ENCODE data around the gene C1orf141. TPM values are rescaled to one million over a fixed set of nuclear protein-coding genes. Genes with fewer than 3 reads are reported as not detected.

Gene C1orf141
- total RNA-seq, 4 donors from 2014 or later = not detected

DNA sequence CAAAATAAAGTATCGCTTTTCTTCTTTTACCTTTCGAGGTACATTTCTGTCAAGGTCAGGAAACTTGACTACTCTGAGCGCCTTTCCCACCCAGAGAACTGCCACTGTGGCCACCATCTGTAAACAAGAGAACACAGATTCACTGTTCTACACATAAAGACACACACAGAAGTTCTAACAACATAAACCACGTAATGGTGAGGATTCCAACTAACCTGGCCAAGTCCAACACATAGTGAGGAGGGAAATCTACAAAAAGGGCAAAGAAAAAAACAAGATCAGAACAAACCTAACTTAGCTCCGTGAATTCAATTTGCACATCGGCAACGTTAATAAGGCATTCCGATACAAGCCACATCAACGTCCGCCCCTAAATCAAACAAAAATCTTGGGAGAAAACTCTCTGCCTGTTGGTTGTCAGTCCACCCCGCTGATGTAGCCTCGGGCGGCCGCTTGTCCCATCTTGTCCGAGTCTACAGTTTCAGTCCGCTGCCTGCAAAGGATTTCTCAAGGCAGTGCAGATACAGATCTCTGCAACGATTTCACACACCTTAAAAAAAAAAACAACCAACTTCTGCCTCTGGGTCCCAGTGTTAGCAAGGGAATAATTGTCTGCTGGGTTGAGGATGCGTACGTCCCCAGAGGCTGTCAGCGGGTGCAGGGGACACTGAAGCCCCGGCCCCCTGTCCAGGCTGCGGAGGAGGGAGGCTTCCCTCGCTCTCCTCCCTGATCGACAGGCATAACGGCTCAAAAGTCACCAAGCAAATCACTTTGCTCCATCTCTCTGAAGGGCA, 81.8 kb downstream of the C1orf141 start:
- peak overlapping the region; percentile 62 to 79 for H3K4me3 ChIP-seq
- H3K27me3 ChIP-seq = no peaks in the 10 kb centered on the region
- H3K9me3 ChIP-seq = no peaks in the 10 kb centered on the region
- peaks cover 0 to 25% of the 10 kb centered on the region in 2 donors for H3K36me3 ChIP-seq
- WGBS, 2 donors (ENCODE audit: low coverage in 1 of 2) = 5% methylated on average over 8 to 17 of the region's 25 CpGs
- TF ChIP-seq EP300 (IDR thresholded peaks at IDR 0.05) = no peak
- TF ChIP-seq, protein P1, sequence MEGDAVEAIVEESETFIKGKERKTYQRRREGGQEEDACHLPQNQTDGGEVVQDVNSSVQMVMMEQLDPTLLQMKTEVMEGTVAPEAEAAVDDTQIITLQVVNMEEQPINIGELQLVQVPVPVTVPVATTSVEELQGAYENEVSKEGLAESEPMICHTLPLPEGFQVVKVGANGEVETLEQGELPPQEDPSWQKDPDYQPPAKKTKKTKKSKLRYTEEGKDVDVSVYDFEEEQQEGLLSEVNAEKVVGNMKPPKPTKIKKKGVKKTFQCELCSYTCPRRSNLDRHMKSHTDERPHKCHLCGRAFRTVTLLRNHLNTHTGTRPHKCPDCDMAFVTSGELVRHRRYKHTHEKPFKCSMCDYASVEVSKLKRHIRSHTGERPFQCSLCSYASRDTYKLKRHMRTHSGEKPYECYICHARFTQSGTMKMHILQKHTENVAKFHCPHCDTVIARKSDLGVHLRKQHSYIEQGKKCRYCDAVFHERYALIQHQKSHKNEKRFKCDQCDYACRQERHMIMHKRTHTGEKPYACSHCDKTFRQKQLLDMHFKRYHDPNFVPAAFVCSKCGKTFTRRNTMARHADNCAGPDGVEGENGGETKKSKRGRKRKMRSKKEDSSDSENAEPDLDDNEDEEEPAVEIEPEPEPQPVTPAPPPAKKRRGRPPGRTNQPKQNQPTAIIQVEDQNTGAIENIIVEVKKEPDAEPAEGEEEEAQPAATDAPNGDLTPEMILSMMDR (IDR thresholded peaks at IDR 0.05) = no peak
- peak overlapping the region; percentile 84 to 96 (median 94) for H3K27ac ChIP-seq
- ATAC-seq = peak; percentile 10
- peaks cover 0 to 37% (median 14%) of the 10 kb centered on the region in 3 donors for H3K4me1 ChIP-seq

DNA sequence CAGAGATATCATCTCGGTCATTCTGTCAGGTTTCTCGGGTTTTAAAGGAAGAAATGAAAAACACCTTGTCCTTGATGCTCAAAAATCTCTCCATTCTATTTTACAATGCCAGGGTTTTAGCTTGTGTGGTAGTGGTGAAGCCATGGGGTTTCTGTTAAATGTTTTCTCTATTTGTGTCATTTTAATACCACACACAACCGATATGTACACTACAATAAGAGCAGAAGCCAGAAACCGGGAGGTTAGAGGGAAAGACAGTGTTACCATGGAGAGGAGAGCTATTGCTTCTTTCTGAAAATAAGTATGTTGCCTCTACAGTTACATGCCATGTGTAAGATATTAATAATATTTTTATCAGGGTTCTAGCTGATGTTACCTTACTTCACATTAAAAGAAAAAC, 83.6 kb downstream of the C1orf141 start:
- Histone ChIP-seq H3K9me3 (no peaks in the 10 kb centered on the region), H3K27ac (peak overlapping the region in 1 of 4 donors; percentile 0), H3K36me3 (peaks cover 0 to 43% of the 10 kb centered on the region in 2 donors), H3K4me1 (peaks cover 0 to 37% (median 14%) of the 10 kb centered on the region in 3 donors), H3K27me3 (no peaks in the 10 kb centered on the region), H3K4me3 (no peak overlapping the region)
- 35 to 66% methylated on average over 4 of the region's 4 CpGs for WGBS, 2 donors (ENCODE audit: low coverage in 1 of 2)
- no peak for ATAC-seq
- TF ChIP-seq, protein P1 (IDR thresholded peaks at IDR 0.05) = no peak
- TF ChIP-seq POLR2A (IDR thresholded peaks at IDR 0.05) (no peak), POLR2AphosphoS5 (IDR thresholded peaks at IDR 0.05) (no peak), EP300 (IDR thresholded peaks at IDR 0.05) (no peak)

DNA sequence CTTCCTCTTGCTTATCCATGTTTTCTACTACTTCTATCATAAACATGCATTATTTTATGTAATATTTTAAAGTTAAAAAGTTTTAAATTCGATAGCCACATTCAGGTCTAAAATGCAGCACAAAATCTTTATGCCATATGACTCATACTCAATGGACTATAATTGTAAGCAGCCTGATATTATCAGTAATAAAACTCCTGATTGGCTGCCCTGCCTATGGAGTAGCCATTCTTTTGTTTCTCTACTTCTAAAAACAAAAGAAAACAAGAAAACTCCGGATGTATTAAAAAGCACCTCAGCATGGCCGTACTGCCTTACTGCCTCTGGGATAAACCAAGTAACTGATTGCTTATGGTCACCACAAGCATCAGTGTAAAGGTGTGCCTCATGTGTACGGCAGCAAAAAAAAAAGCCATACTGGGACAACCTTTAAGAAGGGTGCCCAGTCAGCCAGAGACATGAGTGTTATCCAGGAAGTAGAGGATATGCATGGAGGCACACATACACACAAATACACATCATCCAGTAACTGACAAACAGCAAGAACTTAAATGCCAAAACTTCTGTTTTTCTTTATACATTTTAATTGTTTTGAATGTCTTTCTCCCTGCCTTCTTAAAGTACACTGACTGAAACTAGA, 90.0 kb downstream of the C1orf141 start:
- no peak for TF ChIP-seq POLR2A (IDR thresholded peaks at IDR 0.05)
- TF ChIP-seq, protein P1 (IDR thresholded peaks at IDR 0.05) = no peak
- TF ChIP-seq POLR2AphosphoS5 (IDR thresholded peaks at IDR 0.05) = no peak
- TF ChIP-seq EP300 (IDR thresholded peaks at IDR 0.05) = no peak

DNA sequence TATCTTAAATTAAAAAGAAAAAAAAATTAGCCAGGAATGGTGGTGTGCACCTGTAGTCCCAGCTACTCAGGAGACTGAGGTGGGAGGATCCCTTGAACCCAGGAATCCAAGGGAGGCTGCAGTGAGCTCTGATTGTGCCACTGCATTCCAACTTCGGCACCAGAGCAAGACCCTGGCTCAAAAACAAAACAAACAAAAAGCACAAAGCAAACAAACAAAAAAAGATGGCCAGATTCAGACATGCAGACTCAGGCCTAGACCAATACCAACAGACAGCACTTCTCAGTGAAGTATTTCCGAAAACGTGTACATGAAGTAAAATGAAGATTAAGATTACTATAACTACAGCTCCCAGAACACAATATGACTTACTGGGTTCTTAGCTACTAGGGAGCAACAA, 91.4 kb downstream of the C1orf141 start:
- H3K36me3 ChIP-seq = peaks cover 0 to 96% of the 10 kb centered on the region in 2 donors
- no peaks in the 10 kb centered on the region for H3K9me3 ChIP-seq
- H3K27ac ChIP-seq = no peak overlapping the region
- H3K4me1 ChIP-seq = peaks cover 0 to 24% (median 4%) of the 10 kb centered on the region in 3 donors
- ATAC-seq = no peak
- WGBS, 2 donors (ENCODE audit: low coverage in 1 of 2) = 65 to 89% methylated on average over 2 to 3 of the region's 3 CpGs
- TF ChIP-seq EP300 (IDR thresholded peaks at IDR 0.05) (no peak), POLR2AphosphoS5 (IDR thresholded peaks at IDR 0.05) (no peak), POLR2A (IDR thresholded peaks at IDR 0.05) (no peak)
- TF ChIP-seq, protein P1 (IDR thresholded peaks at IDR 0.05) = no peak
- no peak overlapping the region for H3K4me3 ChIP-seq
- no peaks in the 10 kb centered on the region for H3K27me3 ChIP-seq

More for the DNA sequence above, 90.0 kb downstream of the C1orf141 start:
- no peak overlapping the region for H3K27ac ChIP-seq
- no peak for ATAC-seq
- WGBS, 2 donors (ENCODE audit: low coverage in 1 of 2) = 94 to 97% methylated on average over 4 of the region's 4 CpGs
- H3K4me3 ChIP-seq = no peak overlapping the region
- H3K4me1 ChIP-seq = peaks cover 0 to 27% (median 4%) of the 10 kb centered on the region in 3 donors
- H3K9me3 ChIP-seq = no peaks in the 10 kb centered on the region
- H3K36me3 ChIP-seq = peaks cover 0 to 95% of the 10 kb centered on the region in 2 donors
- H3K27me3 ChIP-seq = no peaks in the 10 kb centered on the region

Small RNA genes lying within 50 kb of the gene (small RNA-seq; reads per million reads assigned to genes)
- 0 reads per million in 4 donors for gene RF00322

Other genes with a start within 250 kb of the C1orf141 start
- gene DNAI4, start 210.1 kb downstream of the C1orf141 start, total RNA-seq = 10 to 100 TPM in 1 of 4 donors, 1 to 10 TPM in 2, under 1 TPM in 1; 0.49 to 10.1 (median 4.7) TPM
- gene MIER1, start 210.0 kb downstream of the C1orf141 start, total RNA-seq = 10 to 100 TPM; 53.2 to 65.6 (median 57.6) TPM
- gene SLC35D1, start 80.8 kb downstream of the C1orf141 start, total RNA-seq = 10 to 100 TPM in 1 of 4 donors, 1 to 10 TPM in 3; 7.7 to 13.4 (median 9.2) TPM
- gene IL23R, start 31.5 kb upstream of the C1orf141 start, total RNA-seq = not detected
- 1 to 10 TPM in 2 of 4 donors, under 1 TPM in 1, not detected in 1; 0.50 to 2.8 (median 1.7) TPM for gene IL12RB2, start 172.9 kb upstream of the C1orf141 start, total RNA-seq